NCI-H128 (cell line): ENCODE results near the gene PCNT.
"Not testable (repeated sequence)": the region's sequence is repeated elsewhere in the genome, so short reads cannot be mapped to it uniquely, and the experiment has no call there.

Experiments
- DNase-seq: peaks from one replicate; lab custom pipeline; 2025; ENCODE audit not compliant: unreplicated experiment; lab: John Stamatoyannopoulos, UW

Gene PCNT

GRCh38 chr21:46307625-46308024 lies 16.3 kb upstream of the PCNT start:
- DNase-seq = no peak

DNA sequence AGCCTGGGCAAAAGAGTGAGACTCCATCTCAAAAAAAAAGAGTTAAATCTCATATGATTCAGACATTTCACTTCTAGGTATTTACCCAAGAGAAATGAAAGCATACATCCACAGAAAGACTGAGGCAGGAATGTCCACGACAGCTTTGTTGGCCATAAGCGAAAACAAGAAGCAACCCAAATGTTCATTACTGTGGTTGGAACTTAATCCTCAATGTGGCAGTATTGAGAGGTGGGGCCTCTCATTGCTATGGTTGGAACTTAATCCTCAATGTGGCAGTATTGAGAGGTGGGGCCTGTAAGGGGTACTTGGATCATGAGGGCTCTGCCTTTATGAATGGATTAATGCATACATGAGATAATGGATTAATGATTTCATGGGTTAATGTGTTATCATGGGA lies 15.5 kb upstream of the PCNT start:
- no peak for DNase-seq

DNA sequence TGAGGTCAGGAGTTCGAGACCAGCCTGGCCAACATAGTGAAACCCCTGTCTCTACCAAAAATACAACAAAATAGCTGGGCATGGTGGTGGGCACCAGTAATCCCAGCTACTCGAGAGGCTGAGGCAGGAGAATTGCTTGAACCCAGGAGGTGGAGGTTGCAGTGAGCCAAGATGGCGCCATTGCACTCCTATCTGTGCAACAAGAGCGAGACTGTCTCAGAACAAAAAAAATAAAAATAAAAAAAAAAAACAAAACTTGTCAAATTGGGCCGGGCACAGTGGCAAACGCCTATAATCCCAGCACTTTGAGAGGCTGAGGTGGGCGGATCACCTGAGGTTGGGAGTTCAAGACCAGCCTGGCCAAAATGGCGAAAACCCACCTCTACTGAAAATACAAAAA lies 13.7 kb upstream of the PCNT start:
- DNase-seq = not testable (repeated sequence)

GRCh38 chr21:46311568-46311967 lies 12.4 kb upstream of the PCNT start:
- no peak for DNase-seq

- DNase-seq = no peak
These were observed 11.0 kb upstream of the PCNT start for GRCh38 chr21:46312949-46313348.

DNA sequence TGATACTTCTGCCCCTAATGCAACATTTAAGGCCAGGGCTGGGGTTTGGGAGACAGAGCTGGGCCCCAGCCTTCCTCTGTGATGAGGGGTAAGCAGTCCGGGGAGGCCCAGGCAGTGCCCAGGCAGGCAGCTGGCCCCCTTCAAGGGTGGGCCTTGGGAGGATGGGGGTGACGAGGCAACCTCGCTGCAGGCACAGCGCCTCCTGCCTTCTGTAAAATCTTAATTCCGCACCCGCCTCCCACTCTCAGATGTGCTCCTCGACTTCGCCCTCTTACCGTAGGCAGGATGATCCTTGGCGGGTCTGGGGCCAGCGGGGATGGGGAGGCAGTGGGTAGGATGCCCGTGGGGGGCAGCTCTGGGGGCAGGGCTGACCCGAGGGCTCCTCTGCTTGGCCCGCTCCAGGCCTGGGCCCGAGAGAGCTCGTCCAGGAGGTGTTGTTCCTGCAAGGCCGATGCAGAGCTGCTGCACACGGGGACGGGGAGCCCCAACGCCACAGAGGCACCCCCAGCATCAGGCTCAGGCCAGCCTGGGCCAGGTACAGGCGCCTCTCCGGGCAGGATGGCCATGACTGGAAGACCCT lies 9.4 kb upstream of the PCNT start:
- no peak for DNase-seq

DNA sequence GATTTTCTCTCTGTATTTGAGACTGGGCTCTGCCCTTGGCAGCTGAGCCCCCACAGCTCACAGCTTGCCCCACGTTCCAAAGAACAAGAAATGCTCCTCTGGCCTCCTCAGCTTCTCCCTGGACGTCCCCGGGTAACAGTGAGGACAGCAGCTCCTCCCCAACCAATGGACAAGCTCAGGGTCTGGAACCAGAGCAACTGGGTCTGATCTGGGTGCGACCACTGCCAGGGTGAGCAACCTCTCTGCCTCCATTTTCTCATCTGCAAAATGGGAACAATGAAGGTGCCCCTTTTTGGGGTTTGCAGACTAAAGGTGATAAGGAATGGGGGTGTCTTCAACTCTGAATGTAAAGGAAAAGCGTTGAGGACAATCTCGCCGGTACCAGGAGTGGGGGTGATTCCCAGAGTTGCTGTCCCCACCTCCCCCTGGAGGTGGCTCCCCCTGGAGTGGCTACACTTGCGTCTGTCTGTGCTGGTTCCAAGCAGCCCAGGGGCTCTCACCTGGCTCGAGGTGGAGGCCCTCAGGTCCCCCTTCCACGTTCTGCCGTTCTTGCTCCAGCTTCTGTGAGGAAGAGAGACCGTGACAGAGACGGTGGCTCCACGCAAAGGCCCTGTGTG lies 7.1 kb upstream of the PCNT start:
- no peak for DNase-seq

- DNase-seq = peak; percentile 70
These were observed 6.1 kb upstream of the PCNT start for GRCh38 chr21:46317710-46318463.

GRCh38 chr21:46318464-46318845 lies 5.5 kb upstream of the PCNT start:
- DNase-seq = no peak

- DNase-seq = no peak
These were observed 4.8 kb upstream of the PCNT start for GRCh38 chr21:46319186-46319585.

DNA sequence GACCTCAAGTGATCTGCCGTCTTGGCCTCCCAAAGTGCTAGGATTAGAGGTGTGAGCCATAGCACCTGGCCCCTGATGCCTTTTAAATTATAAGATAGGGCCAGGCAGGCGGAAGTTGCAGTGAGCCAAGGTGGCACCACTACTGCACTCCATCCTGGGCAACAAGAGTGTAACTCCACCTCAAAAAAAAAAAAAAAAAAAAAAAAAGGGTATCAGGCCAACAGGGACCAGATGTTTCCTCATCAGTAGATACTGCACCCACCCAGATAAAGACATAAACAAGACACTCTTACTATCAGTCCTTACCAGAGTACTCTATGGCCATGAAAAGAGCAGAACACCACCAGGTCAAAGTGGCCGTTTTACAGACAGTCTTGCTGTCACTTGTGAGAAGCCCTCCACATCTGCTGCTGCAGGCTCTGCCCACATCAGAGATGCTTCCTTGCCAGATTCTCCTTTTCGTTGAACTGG lies 3.6 kb upstream of the PCNT start:
- no peak for DNase-seq

DNA sequence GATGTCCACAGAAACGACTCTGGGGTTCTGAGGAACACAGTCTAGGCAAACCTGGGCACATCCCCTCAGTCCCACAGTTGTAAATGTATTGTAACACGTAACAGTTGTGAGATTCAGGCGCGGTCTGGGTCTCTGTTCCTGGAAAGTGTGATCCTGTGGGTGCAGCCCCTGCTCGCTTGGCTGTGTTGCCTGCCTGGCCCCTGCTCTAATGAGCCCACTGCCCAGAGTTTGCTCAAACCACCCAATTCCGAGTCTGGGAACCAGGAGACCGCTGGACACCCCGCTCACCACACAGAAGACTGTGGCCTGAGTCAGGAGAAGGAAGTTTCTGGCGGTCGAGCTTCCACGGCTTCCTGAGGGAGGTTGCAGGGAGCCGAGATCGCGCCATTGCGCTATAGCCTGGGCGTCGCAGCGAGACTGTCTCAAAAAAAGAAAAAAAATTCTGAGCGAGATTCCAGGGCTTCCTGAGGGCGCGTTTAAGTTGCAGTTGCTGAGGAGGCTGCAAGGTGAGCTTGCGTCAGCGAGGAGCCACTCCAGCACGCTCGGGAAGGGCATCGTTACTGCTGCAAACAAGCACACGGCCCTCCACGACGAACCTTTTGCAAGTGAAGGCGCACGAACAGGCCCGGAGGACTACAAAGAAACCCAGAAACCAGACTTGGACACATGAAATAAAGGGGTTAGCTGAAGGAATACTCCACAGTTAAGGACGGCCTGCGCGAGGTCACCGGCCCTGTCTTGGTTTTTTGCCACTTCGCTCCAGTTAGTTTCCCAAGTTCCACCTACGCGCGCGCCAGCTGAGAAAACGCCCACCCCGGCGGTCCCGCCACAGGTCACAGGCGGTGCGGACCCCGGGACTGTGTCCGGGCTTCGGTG lies 1.4 kb upstream of the PCNT start:
- DNase-seq = no peak

DNA sequence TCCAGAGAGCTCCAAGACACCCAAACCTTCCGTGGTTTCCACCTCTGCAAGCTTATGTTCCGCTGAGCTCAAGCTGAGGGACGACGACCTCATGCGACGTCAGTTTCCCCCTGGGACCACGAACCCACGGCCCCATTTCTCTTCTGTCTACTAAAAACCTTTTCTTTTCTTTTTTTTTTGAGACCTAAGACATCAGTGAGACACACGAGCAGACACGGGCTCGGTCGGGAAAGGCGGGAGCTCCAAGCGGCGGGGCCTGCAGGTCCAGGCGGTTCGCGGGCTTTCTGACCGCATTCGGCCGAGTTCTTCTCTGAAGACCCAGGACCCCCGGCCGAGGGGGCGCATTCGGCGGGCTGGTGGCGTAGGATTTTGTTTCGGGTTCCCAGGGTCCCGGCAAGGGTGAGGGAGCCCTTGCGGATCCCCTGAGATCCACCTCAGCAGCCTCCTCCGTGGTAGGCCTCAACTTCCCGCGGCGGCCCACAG lies 688 bp upstream of the PCNT start:
- DNase-seq = no peak

GRCh38 chr21:46324390-46325072 lies 575 bp downstream of the PCNT start:
- DNase-seq = peak; percentile 60

DNA sequence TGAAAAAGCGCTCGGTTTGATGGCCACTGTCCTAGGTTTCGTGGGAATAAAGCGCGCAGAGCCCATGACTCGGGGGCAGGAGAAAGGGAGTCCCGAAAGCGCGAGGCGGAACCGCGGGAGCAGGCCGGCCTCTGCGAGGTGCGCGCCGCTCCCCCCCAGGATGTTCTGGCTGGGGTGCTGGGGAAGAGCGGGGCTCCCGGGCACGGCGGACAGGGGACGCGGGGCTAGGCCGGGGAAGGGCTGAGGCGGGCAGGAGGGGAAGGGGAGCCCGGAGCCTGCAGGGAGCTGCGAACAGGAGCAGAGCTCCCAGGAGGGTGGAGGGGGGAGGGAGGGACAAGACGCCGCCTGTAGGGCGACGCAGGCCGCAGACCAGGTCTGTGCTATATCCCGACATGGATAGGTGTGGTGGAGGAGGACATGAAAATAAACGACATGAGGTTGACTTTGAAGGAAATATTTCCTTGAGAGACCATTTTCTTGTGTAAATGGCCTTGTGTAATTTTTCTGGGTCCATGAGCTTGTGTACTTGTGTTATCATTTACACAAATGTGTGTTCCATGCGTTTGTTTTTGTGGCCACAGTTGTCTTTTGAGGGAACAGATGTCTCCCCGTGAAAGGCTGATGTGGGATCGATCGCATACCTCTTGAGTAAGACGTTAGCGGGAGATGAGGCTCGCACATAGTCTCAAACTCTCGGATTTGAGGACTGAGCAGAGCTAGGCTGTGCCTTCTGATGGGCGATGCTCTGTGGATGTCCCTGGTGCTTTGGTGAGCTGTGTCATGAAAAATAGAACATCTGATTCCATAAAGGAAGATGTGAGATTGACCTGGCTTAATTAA lies 1.3 kb downstream of the PCNT start:
- peak; percentile 35 for DNase-seq

- DNase-seq = no peak
These were observed 2.3 kb downstream of the PCNT start for GRCh38 chr21:46326110-46326703.

- no peak for DNase-seq
These were observed 3.8 kb downstream of the PCNT start for GRCh38 chr21:46327711-46328110.

- no peak for DNase-seq
These were observed 4.2 kb downstream of the PCNT start for GRCh38 chr21:46328151-46328550.

GRCh38 chr21:46329796-46330195 lies 5.8 kb downstream of the PCNT start:
- no peak for DNase-seq
